Tibial nerve (tissue), 4 donors: ENCODE results near the gene PRKCSH.
"Not testable (repeated sequence)": the region's sequence is repeated elsewhere in the genome, so short reads cannot be mapped to it uniquely, and the experiment has no call there.

Experiments
- EP300 ChIP-seq, 2 donors: sonication (generic); formaldehyde crosslinking; IDR thresholded peaks; one replicate each; pipeline ENCODE4 v1.6.1; 2017; ENCODE audit warnings: antibody characterized with exemption in 2 of 2, mild to moderate bottlenecking in 1 of 2
- POLR2A ChIP-seq, 2 donors: fragments of 450-650 bp; IDR thresholded peaks; one replicate each; pipeline ENCODE4 v1.6.1; 2017; ENCODE audit warnings: antibody characterized with exemption in 2 of 2, mild to moderate bottlenecking in 2 of 2, moderate library complexity in 2 of 2
- TF ChIP-seq, protein P1 (sequence below), 5 experiments: fragments of 200-600 bp in 3 of 5; fragments of 450-650 bp in 2 of 5; sonication (generic) in 3 of 5; IDR thresholded peaks; one replicate each; pipeline ENCODE4 v1.5.1; 2016 to 2019; ENCODE audit warnings: antibody characterized with exemption in 5 of 5, mild to moderate bottlenecking in 3 of 5, moderate library complexity in 2 of 5

GRCh38 chr19:11433526-11433925 is 1.9 kb upstream of the PRKCSH start:
- TF ChIP-seq, protein P1, sequence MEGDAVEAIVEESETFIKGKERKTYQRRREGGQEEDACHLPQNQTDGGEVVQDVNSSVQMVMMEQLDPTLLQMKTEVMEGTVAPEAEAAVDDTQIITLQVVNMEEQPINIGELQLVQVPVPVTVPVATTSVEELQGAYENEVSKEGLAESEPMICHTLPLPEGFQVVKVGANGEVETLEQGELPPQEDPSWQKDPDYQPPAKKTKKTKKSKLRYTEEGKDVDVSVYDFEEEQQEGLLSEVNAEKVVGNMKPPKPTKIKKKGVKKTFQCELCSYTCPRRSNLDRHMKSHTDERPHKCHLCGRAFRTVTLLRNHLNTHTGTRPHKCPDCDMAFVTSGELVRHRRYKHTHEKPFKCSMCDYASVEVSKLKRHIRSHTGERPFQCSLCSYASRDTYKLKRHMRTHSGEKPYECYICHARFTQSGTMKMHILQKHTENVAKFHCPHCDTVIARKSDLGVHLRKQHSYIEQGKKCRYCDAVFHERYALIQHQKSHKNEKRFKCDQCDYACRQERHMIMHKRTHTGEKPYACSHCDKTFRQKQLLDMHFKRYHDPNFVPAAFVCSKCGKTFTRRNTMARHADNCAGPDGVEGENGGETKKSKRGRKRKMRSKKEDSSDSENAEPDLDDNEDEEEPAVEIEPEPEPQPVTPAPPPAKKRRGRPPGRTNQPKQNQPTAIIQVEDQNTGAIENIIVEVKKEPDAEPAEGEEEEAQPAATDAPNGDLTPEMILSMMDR (IDR thresholded peaks at IDR 0.05) = not testable (repeated sequence)
- TF ChIP-seq EP300, POLR2A (IDR thresholded peaks at IDR 0.05): not testable (repeated sequence)
